Panc1 (cell line): Measurements from ENCODE around the gene BTBD8.

ENCODE experiments used
- CTCF ChIP-seq: fragments of 450-650 bp; IDR thresholded peaks from 2 replicates; pipeline ENCODE4 v1.5.1; 2017; ENCODE audit warnings: mild to moderate bottlenecking
- POLR2AphosphoS5 ChIP-seq: IDR thresholded peaks from 2 replicates; pipeline ENCODE4 v1.6.1; 2012; ENCODE audit warnings: mild to moderate bottlenecking, low read depth, low read length, moderate library complexity
- TCF7L2 ChIP-seq: IDR thresholded peaks from 2 replicates; pipeline ENCODE4 v1.6.1; 2011; ENCODE audit warnings: mild to moderate bottlenecking, low read depth, low read length, inconsistent platforms

- TF ChIP-seq TCF7L2: no peak
- no peak for TF ChIP-seq POLR2AphosphoS5
- TF ChIP-seq CTCF: no peak
Observed at GRCh38 chr1:92094595-92094994, 14.4 kb downstream of the BTBD8 start.
